ENCODE measurements around the gene TP53BP2.

The TP53BP2 gene

DNA sequence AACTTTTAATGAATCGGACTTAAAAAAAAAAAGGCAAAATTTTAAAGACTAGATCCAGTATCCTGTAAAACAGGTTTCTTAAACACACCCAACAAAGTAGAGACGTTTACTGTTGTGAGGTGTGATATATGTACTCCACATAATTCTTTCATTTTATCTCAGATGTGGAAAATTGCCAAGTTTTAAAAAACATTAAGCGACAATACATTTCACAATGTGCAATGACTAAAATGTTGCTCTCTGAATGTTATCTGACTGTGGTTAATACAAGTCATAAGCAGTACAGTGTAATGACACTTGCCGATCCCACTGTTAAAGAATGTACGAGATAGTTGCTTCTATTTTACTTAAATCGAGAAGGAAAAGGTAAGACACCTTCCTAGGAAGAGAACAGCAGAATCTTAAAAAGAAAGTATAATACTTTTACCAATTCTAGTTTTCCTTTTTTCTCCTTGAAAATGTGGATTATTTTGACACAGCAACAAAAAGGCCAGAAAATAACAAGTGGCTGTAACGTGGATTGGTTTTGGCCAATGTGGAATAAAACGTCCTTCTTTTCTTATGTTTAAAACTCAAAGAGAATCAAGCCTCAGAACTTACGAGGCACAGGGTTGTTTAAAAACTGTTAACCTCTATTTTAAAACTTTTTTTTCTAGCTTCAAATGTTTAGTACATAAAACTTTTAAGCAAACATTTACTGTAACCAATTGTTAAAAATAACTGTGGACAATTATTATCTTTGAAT lies 51.4 kb downstream of the TP53BP2 start:
- no peak for DNase-seq

DNA sequence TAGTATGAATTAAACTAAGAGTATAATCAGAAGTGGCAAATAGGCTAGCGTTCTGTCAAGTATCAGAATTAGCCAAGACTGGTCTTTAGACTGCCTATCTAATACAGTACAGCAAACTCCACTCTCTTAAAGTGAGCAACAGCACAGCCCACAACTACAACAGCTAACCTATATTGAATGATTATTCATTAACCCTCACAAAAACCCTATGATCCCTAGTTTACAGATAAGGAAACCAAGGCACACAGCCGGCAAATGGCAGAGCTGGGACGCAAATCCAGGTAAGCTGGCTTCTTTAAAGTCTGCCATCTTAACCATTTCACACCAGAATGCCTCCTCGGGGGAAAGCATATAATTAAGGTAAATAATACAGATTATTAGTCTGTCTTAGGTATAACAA lies 52.0 kb downstream of the TP53BP2 start:
- DNase-seq: no peak

DNA sequence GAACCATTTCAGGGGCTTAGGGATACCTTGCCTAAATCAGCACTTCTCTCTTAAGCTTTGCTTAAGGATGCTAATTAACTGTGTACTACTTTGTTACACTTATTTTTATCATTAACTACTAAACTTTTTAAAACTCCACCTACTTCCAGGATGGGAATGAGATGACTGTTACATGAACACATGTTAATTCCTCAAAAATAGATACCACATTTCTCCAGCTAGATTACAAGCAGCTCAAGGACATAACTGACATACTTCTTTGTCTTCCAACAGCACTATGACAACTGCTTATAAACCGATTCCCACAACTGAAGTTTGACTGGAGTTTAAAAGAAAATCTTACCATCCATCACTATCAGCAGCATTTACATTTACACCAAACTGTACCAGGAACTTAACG lies 53.7 kb downstream of the TP53BP2 start:
- no peak for DNase-seq

DNA sequence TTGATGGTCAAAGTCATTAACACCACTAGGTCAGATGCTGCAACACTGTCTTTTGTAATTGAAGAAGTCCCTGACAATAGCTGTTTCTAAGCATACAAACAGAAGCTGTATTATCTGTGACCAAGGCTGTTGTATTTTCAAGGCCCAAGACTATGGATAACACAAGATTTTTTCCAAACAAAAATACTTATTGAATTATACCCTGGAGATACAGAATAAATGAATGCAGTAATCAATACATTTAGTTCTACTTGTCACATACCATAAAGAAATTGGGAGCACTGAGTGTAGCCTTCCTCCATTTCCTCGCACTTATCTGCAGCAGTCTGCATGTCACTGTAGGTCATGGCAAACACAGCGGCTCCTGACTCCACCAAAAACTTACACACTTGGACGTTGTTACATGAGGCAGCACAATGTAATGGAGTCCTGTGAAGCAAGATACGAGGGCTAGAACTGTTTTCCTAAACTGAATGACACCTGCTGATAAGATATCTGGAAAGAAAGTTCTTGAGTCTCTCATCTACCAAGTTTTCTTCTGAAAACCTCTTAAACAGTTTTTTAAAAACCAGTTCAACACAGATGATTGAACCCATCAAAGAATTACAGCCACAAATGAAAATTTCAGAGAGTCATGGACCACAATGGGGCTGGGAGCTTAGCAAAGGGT lies 56.9 kb downstream of the TP53BP2 start:
- DNase-seq: no peak

DNA sequence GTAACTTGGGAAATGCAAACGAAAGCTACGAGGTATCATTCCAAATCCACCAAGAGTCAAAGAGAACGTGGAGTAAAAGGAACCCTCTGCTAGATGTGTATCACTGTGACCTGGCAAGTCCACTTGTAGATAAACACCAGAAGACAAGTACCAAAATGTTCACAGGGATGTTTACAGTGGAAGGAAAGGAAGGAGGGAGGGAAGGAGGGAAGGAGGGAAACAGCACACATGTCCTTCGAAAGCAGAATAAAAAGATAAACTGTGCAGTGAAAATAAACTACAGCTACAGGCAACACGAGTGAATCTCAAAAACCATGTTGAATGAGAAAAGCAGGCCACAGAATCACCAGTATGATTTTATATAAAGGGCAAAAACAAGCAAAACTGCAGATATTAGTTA lies 59.9 kb downstream of the TP53BP2 start:
- no peak for DNase-seq

DNA sequence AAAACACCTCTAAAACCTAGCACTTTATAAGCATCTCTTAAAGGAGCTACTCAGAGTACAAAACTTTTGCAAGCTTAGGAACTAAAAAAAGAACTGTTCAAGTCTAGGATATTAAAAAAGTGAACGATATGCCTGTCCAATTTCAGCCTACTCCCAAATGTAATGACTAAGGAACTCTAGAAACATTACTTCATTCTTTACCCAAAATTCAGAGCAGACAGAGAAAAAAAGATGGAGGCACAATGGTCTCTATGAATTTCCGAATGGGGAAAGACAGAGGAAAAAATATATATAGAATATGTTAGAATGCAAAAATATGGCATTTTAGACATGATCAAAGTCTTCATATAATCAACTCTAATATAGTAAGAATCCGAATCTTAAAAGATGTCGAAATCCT lies 61.2 kb downstream of the TP53BP2 start:
- no peak for DNase-seq

DNA sequence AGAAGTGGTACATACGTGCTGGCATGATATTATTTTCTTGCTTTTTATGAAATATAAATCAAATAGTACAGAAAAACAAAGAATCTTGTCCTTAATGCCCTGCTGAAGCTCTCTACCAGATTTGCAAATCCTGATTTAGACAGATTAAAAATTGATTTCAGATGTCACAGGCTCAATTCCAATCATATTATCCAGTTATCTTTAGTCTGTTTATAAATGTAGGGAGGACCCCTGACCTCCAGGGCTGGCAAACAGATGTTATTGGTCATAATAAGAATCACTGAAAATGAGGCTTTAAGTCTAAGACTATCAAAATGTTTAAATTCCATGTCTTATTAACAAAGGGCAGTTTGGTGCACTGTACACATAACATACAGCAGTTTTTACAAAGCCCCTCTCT lies 62.1 kb downstream of the TP53BP2 start:
- no peak for DNase-seq

DNA sequence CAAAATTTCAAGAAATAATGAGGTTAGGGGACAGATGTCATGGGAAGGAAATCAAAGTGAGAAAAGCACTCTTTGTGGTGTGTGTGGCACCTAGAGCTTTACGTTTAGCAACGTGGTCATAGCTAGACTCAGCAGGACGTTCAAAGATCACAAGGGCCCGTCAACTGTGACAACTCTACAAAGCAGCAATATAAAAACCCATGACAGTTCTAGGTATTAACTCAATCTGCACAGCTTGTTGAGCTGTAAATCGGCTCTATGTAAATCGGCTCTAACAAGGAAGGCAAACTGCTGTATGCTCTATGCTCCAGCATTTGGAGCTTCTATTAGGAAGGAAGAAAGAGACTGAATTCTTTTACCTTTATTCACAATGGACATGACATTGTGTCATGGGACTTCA lies 64.8 kb downstream of the TP53BP2 start:
- DNase-seq: no peak

DNA sequence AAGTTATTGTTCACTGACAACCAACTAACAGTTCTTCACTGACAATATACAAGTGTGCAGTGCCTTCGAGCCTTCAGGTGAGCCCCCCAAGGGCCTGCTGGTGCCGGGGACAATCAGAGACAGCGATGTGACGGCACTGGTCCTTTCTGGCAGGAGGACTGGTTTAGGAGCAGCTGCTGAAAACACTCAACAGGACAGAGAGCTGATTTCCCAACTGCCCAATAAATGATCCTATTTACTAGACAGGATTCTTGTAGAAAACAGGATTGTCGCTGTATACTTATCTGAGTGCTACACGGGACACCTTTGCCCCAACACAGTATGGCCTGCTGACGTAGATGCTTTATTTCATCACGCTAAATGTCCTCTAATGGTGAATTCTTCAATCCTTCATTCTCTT lies 65.4 kb downstream of the TP53BP2 start:
- DNase-seq: no peak

DNA sequence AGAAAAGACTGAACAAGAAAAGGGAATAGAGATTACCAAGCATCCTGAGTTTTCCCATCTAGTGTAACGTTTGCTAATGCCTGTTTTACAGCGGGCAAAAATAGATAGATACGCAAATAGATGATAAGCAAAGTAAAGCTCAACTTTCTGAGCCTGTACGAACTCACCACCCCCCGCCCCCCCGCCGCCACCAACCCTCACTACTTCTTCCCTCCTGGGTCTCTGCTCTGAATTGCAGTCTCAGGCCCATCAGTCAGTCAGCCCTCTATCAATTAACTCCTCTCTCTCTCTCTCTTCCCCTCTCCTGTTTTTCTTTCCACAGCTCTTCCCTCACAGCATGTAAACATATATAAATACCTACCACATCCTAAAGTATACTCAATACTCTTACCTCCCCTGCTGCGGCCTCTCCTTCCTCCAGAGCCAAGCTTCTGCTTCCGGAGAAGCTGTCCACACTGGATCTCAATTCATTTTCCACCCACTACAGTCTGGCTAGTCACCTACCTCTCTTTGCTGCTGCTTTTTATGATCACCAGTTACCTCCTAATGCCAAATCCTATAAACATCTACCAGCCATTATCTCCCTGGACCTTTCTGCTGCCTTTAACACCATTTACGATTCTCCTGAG lies 68.8 kb downstream of the TP53BP2 start:
- no peak for DNase-seq

DNA sequence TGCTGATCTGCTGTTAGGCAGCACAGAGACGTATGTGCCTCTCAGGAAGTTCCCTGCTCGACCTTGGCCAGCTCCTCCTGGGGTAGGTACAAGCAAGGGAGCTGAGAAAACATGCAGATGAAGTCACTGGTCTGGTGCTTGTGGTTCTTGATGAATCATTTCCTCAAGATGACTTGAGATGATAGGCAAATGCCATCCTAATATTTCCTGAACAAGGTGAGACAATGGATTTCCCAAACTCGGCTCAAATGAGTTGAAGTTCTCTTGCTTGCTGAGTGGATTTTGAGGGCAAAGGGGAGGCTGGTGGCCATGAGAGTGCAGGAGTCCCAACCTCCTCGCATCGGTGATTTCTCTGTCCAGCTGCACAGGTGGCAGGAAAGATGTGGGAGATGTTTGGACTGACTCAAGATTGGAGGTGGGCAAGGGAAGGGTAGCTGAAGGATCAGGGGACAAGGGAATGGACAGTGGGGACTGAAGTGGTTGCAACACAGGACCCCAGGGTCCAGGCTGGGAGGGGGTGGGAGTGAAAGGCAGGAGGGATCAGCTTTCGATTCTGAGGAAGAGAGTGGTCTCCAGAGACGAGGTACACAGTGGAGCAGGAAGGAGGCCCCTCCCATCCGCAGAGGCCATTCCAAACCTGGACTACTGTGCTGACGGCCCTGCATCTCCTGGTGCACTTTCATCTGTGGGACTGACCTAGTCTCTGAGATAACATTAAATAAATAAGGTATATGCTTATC lies 69.5 kb downstream of the TP53BP2 start:
- peak; percentile 30 to 39 for DNase-seq

DNA sequence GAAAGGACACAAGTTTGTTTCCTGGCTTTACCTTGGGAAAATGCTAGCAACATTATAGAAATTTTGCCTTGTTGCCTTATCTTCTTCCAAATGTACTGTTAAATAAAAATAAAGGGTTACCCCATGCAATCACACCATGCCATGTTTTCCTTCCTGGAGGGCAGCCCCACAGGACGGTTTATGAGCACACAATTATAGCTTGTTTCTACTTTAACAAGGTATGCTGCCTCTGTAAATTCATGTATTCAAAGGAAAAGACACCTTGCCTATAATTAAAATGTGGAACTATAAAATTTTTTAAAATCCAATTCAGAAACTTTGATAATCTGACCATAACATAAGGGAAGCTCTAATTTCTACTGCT lies 70.1 kb downstream of the TP53BP2 start:
- DNase-seq: no peak

DNA sequence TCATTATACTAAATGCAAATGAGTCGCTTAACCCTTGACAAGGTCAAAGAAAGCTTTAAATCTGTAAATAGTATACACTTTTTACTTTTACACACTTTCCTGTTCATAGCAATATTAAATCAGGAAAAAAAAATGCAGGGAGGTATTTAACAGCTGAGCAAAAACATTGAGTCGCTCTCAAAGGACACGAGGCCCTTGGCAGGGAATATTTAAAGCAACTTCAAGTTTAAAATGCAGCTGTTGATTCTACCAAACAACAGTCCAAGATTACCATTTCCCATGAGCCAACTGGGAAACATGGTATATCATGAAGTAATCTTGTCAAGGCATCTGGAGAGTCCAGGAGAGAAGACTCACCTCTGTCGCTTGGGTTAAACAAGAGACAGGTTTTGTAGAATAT lies 70.7 kb downstream of the TP53BP2 start:
- no peak for DNase-seq

DNA sequence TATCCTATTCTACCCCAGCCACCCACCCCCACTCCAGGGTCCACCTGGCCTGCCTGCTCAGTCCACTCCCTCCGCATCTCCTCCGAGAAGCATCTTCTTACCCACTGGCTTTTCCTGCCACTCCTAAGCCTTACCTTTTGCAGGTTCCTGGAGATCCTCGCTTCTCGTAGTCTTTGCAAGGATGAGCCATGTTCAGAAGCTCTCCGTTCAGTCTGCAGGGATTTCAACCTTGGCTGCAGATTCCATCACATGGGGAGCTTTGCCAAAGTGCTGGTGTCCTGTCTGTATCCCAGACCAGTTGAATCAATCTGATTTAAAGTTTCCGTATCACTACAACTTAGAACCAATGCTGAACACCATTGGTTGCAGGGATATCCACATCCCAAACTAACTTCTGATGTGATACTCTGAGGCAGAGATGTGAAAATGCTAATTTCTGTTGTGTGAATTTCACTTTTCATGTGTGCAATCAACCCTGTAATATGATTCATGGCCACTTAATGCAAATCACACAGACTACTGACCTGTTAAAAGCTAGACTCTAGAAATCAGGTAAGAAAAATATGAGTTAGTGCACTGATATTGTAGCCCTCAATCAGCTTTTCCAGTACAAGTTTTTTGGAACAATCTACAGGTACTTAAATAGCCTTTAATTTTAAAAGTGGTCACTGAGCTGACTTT lies 71.5 kb downstream of the TP53BP2 start:
- DNase-seq: no peak

DNA sequence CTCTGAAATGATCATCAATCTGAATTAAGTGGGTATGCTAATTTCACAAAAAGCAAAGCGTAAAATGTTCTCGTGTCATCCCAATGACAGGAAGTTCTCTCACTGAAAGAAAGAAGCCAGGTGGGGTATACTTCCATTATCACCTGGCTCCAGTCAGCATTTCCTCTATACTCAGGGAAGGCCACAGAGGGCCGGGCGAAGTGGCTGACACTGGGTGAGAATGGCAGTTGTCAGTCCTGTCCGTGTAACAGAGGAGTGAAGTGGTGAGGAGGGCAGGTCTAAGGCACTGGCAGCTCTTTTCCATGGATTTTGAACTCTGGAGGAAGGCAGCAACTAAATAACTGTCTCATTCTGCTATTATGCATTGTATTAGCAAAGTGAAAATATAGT lies 73.0 kb downstream of the TP53BP2 start:
- DNase-seq: no peak

DNA sequence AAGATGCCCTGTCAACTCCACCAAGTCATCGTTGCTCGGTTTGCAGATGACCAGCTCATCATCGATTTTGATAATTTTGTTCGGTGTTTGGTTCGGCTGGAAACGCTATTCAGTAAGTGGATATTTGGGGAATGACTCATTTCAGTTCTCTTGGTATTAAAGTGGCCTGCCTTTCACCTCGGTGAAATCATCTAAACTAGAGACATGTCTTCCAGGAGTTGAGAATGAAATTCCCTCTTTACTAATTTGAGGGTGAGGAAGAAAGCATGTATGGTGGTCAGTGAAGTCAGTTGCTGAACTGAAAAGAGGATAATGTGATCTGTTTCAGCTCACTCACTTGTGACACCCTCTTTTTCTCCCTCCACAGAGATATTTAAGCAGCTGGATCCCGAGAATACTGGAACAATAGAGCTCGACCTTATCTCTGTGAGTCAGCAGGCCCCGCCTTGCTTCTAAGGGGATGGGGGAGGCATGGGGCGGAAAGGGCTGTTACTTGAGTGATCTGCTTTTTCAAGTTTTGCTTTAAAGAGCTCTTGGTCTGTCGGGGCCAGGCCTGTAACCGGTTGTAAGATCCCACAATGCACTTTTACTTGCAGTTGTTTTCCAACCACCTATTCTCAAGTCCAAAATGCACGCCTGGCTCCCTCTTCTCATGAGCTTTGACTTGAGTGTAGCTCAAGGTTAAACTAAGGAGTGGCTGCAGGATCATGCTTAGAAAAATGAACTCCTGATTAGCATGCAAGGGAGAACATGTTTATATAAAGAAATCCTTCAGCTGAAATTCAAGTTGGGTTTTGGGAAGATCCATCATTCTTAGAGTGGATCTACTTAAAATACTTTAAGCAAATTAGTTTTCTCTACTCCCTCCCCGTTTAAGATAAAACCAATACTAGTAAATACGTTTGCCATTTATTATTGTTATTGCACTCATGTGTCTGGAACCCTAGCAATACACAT lies 73.7 kb downstream of the TP53BP2 start:
- no peak for DNase-seq

DNA sequence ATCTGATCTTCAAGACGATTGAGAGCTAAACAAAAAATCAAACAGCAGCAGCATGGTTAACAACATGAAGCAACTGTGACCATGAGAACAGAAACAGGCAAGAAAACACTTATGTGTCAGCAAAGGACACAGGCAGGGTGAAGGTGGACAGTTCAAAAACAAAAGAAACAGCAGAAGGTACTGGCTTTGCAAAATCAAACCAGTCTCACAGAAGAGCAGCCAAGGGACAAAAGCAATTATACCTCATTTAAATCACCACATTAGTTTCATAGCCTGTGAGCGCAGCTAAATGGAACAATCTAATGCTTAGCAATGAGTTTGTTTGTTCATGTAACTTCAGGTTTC lies 74.3 kb downstream of the TP53BP2 start:
- no peak for DNase-seq

DNA sequence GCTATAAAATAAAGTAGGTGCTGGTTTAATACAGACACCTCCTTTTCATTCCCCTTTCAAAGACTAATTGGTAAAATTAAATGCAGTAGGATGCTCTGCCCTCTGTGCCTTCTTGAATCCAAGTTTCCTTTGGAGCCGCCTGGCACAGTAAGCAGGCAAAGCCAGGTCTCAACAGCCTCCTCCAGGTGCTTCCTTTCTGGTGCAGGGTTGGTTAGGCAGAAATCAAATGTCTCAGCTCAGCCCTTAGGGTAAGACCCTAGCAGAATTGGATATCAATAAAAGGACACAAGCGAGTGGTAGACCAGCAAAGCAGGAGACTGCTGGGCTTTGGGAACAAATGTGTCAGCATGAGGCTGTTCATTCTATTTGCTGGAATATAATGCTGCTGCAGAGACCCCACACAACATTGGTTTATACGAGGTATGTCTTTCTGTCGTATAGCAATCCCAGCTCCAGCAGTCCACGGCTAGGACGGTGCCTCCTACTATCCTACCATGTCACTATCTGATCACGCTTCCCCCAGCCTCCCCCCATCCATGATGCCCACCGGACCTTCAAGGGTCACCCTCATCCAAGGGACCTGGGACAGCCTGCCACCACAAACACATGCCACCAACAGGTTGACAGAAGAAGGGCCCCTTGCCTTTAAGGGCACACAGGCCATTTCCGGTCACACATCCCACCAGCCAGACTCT lies 75.0 kb downstream of the TP53BP2 start:
- no peak for DNase-seq

DNA sequence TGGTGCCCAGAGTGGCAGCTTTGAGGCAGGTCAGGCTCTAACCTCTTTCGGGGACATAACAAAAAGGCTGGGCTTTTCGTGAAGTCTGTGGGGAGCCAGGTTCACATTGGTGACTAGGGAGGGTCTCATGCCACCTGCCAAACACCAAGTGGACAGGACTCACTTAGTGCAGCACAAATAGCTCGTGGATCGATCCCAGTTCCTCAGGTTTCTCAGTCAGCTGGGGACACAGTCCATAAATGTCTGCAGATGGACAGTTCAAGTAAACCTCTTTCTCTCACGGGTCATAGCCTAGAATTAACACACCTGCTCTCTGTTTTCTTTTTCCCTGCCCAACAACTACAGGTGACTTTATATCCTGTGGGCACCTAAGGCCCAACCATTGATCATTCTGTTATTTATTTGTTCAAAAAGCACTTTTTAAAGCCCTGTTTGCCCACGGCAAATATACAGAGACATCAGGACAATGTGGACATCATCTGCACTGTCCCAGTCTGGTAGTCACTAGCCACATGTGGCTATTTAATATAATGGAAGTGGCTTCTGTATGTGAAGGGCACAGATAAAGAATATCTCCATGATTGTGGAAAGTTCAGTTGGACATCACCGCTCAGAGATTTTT lies 79.9 kb downstream of the TP53BP2 start:
- no peak for DNase-seq

DNA sequence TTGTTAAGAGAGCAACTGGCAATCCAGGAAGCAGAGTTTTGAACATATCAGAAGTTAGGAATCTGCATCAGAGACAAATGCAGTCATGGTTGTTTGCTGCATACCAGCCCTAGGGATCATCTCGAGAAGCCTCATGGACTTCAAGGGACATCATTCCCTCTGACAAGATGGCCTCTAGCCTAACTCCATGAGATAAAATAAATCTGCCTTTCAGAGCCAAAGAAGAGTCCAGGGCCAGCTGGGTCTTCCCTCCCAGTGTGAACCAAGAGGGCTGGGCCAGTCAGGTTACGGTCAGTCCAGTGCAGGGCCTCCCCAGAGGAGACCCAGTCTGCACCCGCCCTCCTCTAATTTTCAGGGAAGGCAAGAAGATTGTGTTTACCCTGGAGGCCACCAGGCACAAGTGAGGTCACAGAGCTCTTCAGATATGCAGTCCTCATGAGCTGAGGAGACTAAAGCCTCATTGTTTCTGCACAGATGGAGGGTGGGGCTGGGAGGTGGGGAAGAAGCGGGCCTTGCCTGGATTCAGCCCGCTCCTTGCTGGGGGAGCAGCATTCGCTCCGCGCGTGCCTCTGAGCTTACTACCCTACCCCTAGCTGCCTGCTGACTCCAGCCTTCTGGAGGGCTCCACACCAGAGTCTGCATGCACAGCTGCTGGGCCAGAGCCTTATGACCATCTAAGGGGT lies 80.6 kb downstream of the TP53BP2 start:
- no peak for DNase-seq
